Neural cell (in vitro differentiated cells): Measurements from ENCODE around the gene CCSER2.

ENCODE experiments used
- CTCF ChIP-seq: fragments of 450-650 bp; IDR thresholded peaks from 2 replicates; pipeline ENCODE4 v1.5.1; 2014; ENCODE audit warnings: antibody characterized with exemption, mild to moderate bottlenecking, moderate library complexity; ENCODE audit not compliant: poor library complexity, severe bottlenecking
- EZH2 ChIP-seq: fragments of 200-600, 300-800 bp; shearing (Covaris generic), sonication (generic); IDR thresholded peaks from 2 replicates; pipeline ENCODE4 v1.6.1; 2014; ENCODE audit warnings: antibody characterized with exemption, low read length, borderline replicate concordance, mild to moderate bottlenecking; ENCODE audit not compliant: insufficient read depth, poor library complexity, severe bottlenecking
- POLR2AphosphoS5 ChIP-seq: IDR thresholded peaks from 2 replicates; pipeline ENCODE4 v1.6.1; 2012
- RAD21 ChIP-seq: fragments of 450-650 bp; conservative IDR thresholded peaks from 2 replicates; pipeline ENCODE4 v1.6.1; 2014; ENCODE audit warnings: antibody characterized with exemption, mild to moderate bottlenecking, moderate library complexity

- TF ChIP-seq CTCF (no peak), RAD21 (no peak), EZH2 (no peak), POLR2AphosphoS5 (no peak)
Measured at GRCh38 chr10:84367256-84367655, 38.9 kb downstream of the CCSER2 start.
